Pancreas (tissue), 10 donors: ENCODE measurements around the gene FAM210A. TPM values are rescaled to one million over a fixed set of nuclear protein-coding genes. Genes with fewer than 3 reads are reported as not detected.

Experiments used
- ATAC-seq, 4 donors: fragments of 200-7000 bp; cut with Tn5 transposase; one replicate each; pipeline versions ENCODE4 v1.8.0 to v1.9.1; 2020; ENCODE audit warnings: mild to moderate bottlenecking in 4 of 4, moderate library complexity in 4 of 4
- DNase-seq, 6 donors: peaks; one replicate each; pipeline ENCODE4 v3.0.0-alpha.2; 2020
- FAIRE-seq: peaks from 2 replicates; lab custom pipeline; 2012; peaks lifted over from hg19 to GRCh38; lab: Jason Lieb, UNC
- H3K27ac ChIP-seq, 4 donors: fragments of 200-600 bp; sonication (generic); 1 replicate in 3 of 4; 2 replicates in 1 of 4; pipeline versions ENCODE4 v1.5.0 to v1.8.0; 2020
- H3K27me3 ChIP-seq, 4 donors: fragments of 200-600 bp; one replicate each; pipeline ENCODE4 v1.8.0; 2021
- H3K36me3 ChIP-seq, 3 donors: fragments of 200-600 bp; sonication (generic) in 1 of 3; one replicate each; pipeline versions ENCODE4 v1.5.0 to v1.8.0; 2020 to 2021
- H3K4me1 ChIP-seq, 3 donors: fragments of 200-600 bp; one replicate each; pipeline ENCODE4 v1.8.0; 2021
- H3K4me3 ChIP-seq, 4 donors: fragments of 200-600 bp; sonication (generic) in 2 of 4; one replicate each; pipeline versions ENCODE4 v1.5.0 to v1.8.0; 2020 to 2021
- H3K9me3 ChIP-seq, 4 donors: fragments of 200-600 bp; one replicate each; pipeline ENCODE4 v1.8.0; 2021
- WGBS, 2 donors: extraction: QIAGEN DNeasy Blood & Tissue Kit; methylation state at CpG; one replicate each; pipeline ENCODE4 v1.1.7; 2013; 5-methylcytosine and 5-hydroxymethylcytosine counted together
- intact Hi-C, 3 donors: fragments of 100-400 bp; cut with DNase I; formaldehyde crosslinking; loops; one replicate each; pipeline versions ENCODE4 v1.11.1 to v1.14.2; 2022
- polyA plus RNA-seq, 2 donors: library from polyadenylated mRNA; stranded (reverse); fragments of 200-250 nt; gene quantifications; one replicate each; pipeline ENCODE4 v1.2.3, GENCODE V29; 2013
- total RNA-seq, 6 donors: library from RNA; stranded (reverse); fragmentation: NEBNext Ultra II Directional in 4 of 6; extraction: Animal tissue kit (Norgen Biotek cat#: 25700) in 4 of 6; gene quantifications; one replicate each; pipeline versions ENCODE4 v1.2.1 to v1.2.4, GENCODE V29; 2021 to 2023
- TF ChIP-seq, protein P1 (sequence below), 4 donors: fragments of 200-600 bp; sonication (generic) in 3 of 4; IDR thresholded peaks; one replicate each; pipeline versions ENCODE4 v1.5.0 to v1.8.0; 2021; ENCODE audit warnings: antibody characterized with exemption in 4 of 4
- donor health status: healthy with polysubstance abuse.
- donor health status: DM: no; HTN: no; CAD: no; lungs with moderate emphysema.
- donor health status: DM: no; HTN: no; CAD: no.
- donor health status: control.
- donor health status: control.
- donor health status: Bipolar disorder and iron deficiency.
- donor health status: DM: yes; HTN: yes; CAD: no.
- donor health status: DM: no; HTN: no; CAD: no.
- donor health status: DM: no; HTN: no; CAD: no.
- donor health status: DM: yes; HTN: yes; CAD: no.

Gene FAM210A
- total and polyA plus RNA-seq, 8 donors, result 1.5 to 7.2 (median 3.1) TPM

GRCh38 chr18:13627639-13628038 lies 98.7 kb downstream of the FAM210A start:
- ATAC-seq, result no peak
- FAIRE-seq, result no peak
- TF ChIP-seq, protein P1, sequence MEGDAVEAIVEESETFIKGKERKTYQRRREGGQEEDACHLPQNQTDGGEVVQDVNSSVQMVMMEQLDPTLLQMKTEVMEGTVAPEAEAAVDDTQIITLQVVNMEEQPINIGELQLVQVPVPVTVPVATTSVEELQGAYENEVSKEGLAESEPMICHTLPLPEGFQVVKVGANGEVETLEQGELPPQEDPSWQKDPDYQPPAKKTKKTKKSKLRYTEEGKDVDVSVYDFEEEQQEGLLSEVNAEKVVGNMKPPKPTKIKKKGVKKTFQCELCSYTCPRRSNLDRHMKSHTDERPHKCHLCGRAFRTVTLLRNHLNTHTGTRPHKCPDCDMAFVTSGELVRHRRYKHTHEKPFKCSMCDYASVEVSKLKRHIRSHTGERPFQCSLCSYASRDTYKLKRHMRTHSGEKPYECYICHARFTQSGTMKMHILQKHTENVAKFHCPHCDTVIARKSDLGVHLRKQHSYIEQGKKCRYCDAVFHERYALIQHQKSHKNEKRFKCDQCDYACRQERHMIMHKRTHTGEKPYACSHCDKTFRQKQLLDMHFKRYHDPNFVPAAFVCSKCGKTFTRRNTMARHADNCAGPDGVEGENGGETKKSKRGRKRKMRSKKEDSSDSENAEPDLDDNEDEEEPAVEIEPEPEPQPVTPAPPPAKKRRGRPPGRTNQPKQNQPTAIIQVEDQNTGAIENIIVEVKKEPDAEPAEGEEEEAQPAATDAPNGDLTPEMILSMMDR (IDR thresholded peaks at IDR 0.05), result no peak
- Histone ChIP-seq H3K4me1 (no peaks in the 10 kb centered on the region), H3K27me3 (no peaks in the 10 kb centered on the region), H3K4me3 (no peak overlapping the region), H3K27ac (no peak overlapping the region), H3K9me3 (no peaks in the 10 kb centered on the region), H3K36me3 (no peaks in the 10 kb centered on the region)
- no peak for DNase-seq
- intact Hi-C loops, result no loop called here
- WGBS, 2 donors, result 70 to 77% methylated on average over 8 of the region's 8 CpGs

- ATAC-seq (no peak), FAIRE-seq (no peak), DNase-seq (no peak)
- no peak overlapping the region for H3K4me3 ChIP-seq
- no peaks in the 10 kb centered on the region for H3K27me3 ChIP-seq
- H3K9me3 ChIP-seq, result no peaks in the 10 kb centered on the region
- H3K36me3 ChIP-seq, result no peaks in the 10 kb centered on the region
- TF ChIP-seq, protein P1 (IDR thresholded peaks at IDR 0.05), result no peak
- WGBS, 2 donors, result 60 to 65% methylated on average over 2 of the region's 2 CpGs
- intact Hi-C loops, result no loop called here
- H3K27ac ChIP-seq, result no peak overlapping the region
- H3K4me1 ChIP-seq, result no peaks in the 10 kb centered on the region
These were observed 99.8 kb downstream of the FAM210A start for GRCh38 chr18:13626544-13626908.

DNA sequence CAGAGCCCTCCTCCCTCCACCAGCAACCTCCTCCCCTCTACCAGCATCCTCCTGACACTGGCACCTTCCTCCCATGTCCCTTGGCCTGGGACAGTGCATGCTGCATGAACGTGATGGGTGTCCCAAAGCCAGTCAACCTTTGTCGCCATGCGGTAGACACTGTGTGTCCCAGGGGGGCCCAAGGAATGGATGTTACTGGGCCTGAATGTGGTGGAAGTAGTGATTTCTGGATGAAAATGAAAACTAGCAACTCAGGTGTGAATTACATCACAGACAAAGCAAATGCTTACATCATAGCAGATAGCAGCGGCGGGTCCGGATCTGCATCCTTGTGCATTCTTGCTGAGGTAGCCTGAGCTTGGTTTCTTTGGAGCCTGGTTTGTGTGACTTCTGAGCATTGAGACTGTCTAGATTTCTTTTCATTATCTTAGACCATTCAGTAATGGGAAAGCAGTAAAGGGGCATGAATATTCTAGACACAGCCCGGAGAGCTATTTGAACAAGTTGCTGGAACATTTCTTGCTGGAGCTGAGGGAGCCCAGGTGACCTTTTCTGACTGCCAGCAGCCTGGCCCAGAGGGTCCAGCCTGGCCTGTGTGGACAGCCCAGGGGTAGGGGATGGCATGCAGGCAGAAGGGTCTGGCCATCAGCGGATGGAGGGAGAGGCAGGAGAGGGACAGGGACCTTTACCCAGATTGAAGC lies 100.4 kb downstream of the FAM210A start:
- TF ChIP-seq, protein P1 (IDR thresholded peaks at IDR 0.05), result no peak
- Histone ChIP-seq H3K36me3 (no peaks in the 10 kb centered on the region), H3K4me3 (no peak overlapping the region), H3K9me3 (no peaks in the 10 kb centered on the region), H3K27ac (no peak overlapping the region), H3K4me1 (no peaks in the 10 kb centered on the region), H3K27me3 (no peaks in the 10 kb centered on the region)
- ATAC-seq (no peak), FAIRE-seq (no peak), DNase-seq (no peak)
- intact Hi-C loops, result no loop called here
- WGBS, 2 donors, result 84 to 90% methylated on average over 8 of the region's 8 CpGs

DNA sequence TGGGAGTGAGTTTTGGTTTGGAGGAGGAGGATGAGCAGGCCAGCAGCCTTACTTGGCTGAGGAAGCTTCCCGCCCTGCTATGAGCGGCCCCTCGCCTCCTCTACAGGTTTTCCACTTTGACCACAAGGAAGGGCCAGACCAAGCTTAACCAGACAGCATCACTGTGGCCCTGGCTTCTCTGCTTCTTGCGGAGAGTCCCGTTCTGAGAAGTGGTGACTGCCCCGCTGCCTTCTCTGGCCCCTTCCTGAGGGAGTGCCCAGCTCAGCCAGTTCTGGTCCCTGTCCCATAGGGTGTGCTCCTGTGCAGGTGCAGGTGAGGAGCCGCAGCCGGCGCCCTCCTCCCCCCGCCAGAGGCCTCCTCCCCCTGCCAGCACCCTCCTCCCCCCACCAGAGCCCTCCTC lies 101.0 kb downstream of the FAM210A start:
- Histone ChIP-seq H3K36me3 (no peaks in the 10 kb centered on the region), H3K4me3 (no peak overlapping the region), H3K27ac (no peak overlapping the region), H3K4me1 (no peaks in the 10 kb centered on the region), H3K9me3 (no peaks in the 10 kb centered on the region), H3K27me3 (no peaks in the 10 kb centered on the region)
- TF ChIP-seq, protein P1 (IDR thresholded peaks at IDR 0.05), result no peak
- intact Hi-C loops, result no loop called here
- no peak for FAIRE-seq
- ATAC-seq, result no peak
- 74 to 97% methylated on average over 6 to 10 of the region's 10 CpGs for WGBS, 2 donors
- no peak for DNase-seq

DNA sequence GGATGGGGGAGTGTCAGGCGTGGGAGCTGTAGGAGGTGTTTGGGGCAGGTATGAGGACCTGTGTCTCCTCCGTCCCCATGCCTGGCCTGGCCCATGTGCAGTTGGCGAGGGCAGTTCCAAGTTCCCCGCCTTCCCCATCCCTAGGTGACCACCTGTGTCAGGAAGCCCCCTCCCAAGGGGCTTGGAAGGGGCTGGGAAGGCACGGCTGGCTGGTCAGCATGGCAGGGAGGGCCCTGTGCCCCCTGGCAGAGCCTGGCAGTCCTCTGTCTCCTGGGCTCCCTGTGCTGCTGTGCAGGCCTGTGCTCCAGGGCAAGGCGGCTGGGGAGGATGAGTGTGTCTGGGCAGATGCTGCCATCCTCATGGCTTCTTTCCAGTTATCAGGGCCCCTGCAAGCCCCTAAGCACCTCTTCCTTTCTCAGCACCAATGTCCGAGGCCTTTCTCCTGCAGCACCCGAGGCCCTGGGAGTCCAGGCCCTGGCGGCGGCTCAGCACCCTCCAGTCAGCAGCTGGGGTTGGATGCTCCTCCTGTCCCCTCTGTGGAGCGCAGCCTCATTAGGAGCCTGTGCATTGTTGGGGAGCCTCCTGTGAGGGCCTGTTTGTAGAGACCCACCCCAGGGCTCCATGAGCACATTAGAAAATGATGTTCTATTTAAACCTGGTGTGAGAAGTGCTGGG lies 101.7 kb downstream of the FAM210A start:
- ATAC-seq (no peak), DNase-seq (peak in 1 of 6 donors; percentile 54), FAIRE-seq (no peak)
- Histone ChIP-seq H3K27me3 (no peaks in the 10 kb centered on the region), H3K4me1 (no peaks in the 10 kb centered on the region), H3K9me3 (no peaks in the 10 kb centered on the region), H3K36me3 (no peaks in the 10 kb centered on the region), H3K4me3 (no peak overlapping the region), H3K27ac (no peak overlapping the region)
- intact Hi-C loops, result no loop called here
- 79% methylated on average over 11 of the region's 11 CpGs for WGBS, 2 donors
- TF ChIP-seq, protein P1 (IDR thresholded peaks at IDR 0.05), result no peak
